HepG2 (cell line): ENCODE measurements around the gene PTGDS. TPM values are rescaled to one million over a fixed set of nuclear protein-coding genes. Genes with fewer than 3 reads are reported as not detected.

ENCODE experiments used
- AHR ChIP-seq: IDR thresholded peaks from 2 replicates; pipeline ENCODE4 v1.6.1; 2018; ENCODE audit warnings: missing genetic modification reagents, missing compliant biosample characterization
- EP300 ChIP-seq, 3 experiments: sonication (generic) in 1 of 3; formaldehyde crosslinking in 1 of 3; IDR thresholded peaks; 2 replicates each; pipeline versions ENCODE4 v1.5.1 to v1.6.1; 2011 to 2020; ENCODE audit warnings: low read depth in 2 of 3, low read length in 2 of 3, borderline replicate concordance in 1 of 3, improper control_type of control experiment in 1 of 3, mild to moderate bottlenecking in 1 of 3, missing genetic modification reagents in 1 of 3, moderate library complexity in 1 of 3
- GTF2F1 ChIP-seq: fragments of 150-350 bp; IDR thresholded peaks from 2 replicates; pipeline ENCODE4 v1.6.1; 2014; ENCODE audit warnings: low read length
- MBNL3 ChIP-seq: fragments of 250-450 bp; sonication (Bioruptor Pico); conservative IDR thresholded peaks from 2 replicates; pipeline ENCODE4 v1.8.0; 2022; ENCODE audit warnings: mild to moderate bottlenecking, inconsistent platforms
- MXI1 ChIP-seq: IDR thresholded peaks from 3 replicates; pipeline ENCODE4 v1.6.1; 2012; ENCODE audit warnings: low read depth, low read length, inconsistent platforms, borderline replicate concordance
- MYC ChIP-seq: sonication (generic); formaldehyde crosslinking; IDR thresholded peaks from 2 replicates; pipeline ENCODE4 v1.9.0; 2021; ENCODE audit warnings: missing genetic modification reagents, borderline replicate concordance
- NR1H2 ChIP-seq: sonication (generic); formaldehyde crosslinking; IDR thresholded peaks from 2 replicates; pipeline ENCODE4 v1.8.1; 2022; ENCODE audit warnings: low read depth, missing genetic modification reagents, borderline replicate concordance
- NR2F2 ChIP-seq: IDR thresholded peaks from 2 replicates; pipeline ENCODE4 v1.6.1; 2012; ENCODE audit warnings: low read depth, inconsistent platforms, borderline replicate concordance
- PITX1 ChIP-seq: sonication (generic); formaldehyde crosslinking; IDR thresholded peaks from 2 replicates; pipeline ENCODE4 v1.5.1; 2020; ENCODE audit warnings: mild to moderate bottlenecking, missing genetic modification reagents
- RORA ChIP-seq: sonication (generic); formaldehyde crosslinking; IDR thresholded peaks from 2 replicates; pipeline ENCODE4 v1.5.0; 2020; ENCODE audit warnings: mild to moderate bottlenecking, missing genetic modification reagents, moderate library complexity
- TARDBP ChIP-seq: sonication (generic); formaldehyde crosslinking; IDR thresholded peaks from 2 replicates; pipeline ENCODE4 v1.8.0; 2022; ENCODE audit warnings: mild to moderate bottlenecking, missing genetic modification reagents
- TSC22D2 ChIP-seq: sonication (generic); formaldehyde crosslinking; IDR thresholded peaks from 2 replicates; pipeline ENCODE4 v1.5.1; 2020; ENCODE audit warnings: missing genetic modification reagents, mild to moderate bottlenecking, borderline replicate concordance
- ZNF564 ChIP-seq: sonication (generic); formaldehyde crosslinking; IDR thresholded peaks from 2 replicates; pipeline ENCODE4 v1.8.1; 2023; ENCODE audit warnings: mild to moderate bottlenecking, missing genetic modification reagents
- ZNF724P ChIP-seq: sonication (generic); formaldehyde crosslinking; IDR thresholded peaks from 2 replicates; pipeline ENCODE4 v1.8.0; 2022; ENCODE audit warnings: missing genetic modification reagents, borderline replicate concordance
- ZNF737 ChIP-seq: sonication (generic); formaldehyde crosslinking; IDR thresholded peaks from 2 replicates; pipeline ENCODE4 v1.5.0; 2020; ENCODE audit warnings: missing genetic modification reagents, mild to moderate bottlenecking, borderline replicate concordance
- ZNF761 ChIP-seq: sonication (generic); formaldehyde crosslinking; conservative IDR thresholded peaks from 2 replicates; pipeline ENCODE4 v1.4.0; 2020; ENCODE audit warnings: mild to moderate bottlenecking, missing genetic modification reagents
- polyA plus RNA-seq, 8 experiments: library from polyadenylated mRNA; depleted of rRNA in 3 of 8; stranded (reverse) in 7 of 8; unstranded in 1 of 8; fragments of >200 nt; fragmentation: Illumina TruSeq in 4 of 8; extraction: Trizol in 4 of 8; gene quantifications; 2 replicates each; pipeline versions ENCODE4 v1.2.1 to v1.2.3, GENCODE V29; 2011 to 2016; ENCODE audit warnings: low read depth in 4 of 8, missing spikeins in 1 of 8, mixed read lengths in 1 of 8; ENCODE audit not compliant: insufficient read depth in 1 of 8
- total RNA-seq, 5 experiments: library from RNA; depleted of rRNA; stranded (reverse); fragments of >200 nt; fragmentation: Illumina TruSeq; extraction: Trizol; gene quantifications; 2 replicates each; pipeline ENCODE4 v1.2.3, GENCODE V29; 2016; ENCODE audit warnings: low read depth in 1 of 5
- TF ChIP-seq, protein P1 (sequence below): sonication (generic); formaldehyde crosslinking; IDR thresholded peaks from 2 replicates; pipeline ENCODE4 v1.4.0; 2020; ENCODE audit warnings: missing genetic modification reagents
- TF ChIP-seq, protein P2 (sequence below): IDR thresholded peaks from 2 replicates; pipeline ENCODE4 v1.6.1; 2016; ENCODE audit warnings: missing genetic modification reagents, missing compliant biosample characterization
- TF ChIP-seq, protein P3 (sequence below): sonication (generic); formaldehyde crosslinking; IDR thresholded peaks from 2 replicates; pipeline ENCODE4 v1.5.0; 2020; ENCODE audit warnings: mild to moderate bottlenecking, missing genetic modification reagents
- TF ChIP-seq, protein P4 (sequence below): sonication (generic); formaldehyde crosslinking; conservative IDR thresholded peaks from 2 replicates; pipeline ENCODE4 v1.4.0; 2020; ENCODE audit warnings: missing genetic modification reagents
- TF ChIP-seq, protein P5 (sequence below): sonication (generic); formaldehyde crosslinking; IDR thresholded peaks from 2 replicates; pipeline ENCODE4 v1.4.0; 2020; ENCODE audit warnings: missing genetic modification reagents, mild to moderate bottlenecking, borderline replicate concordance

The PTGDS gene
- total and polyA plus RNA-seq, 2 of the 13 experiments (the other 11 are each of a cell fraction or from before 2014, with no cell fraction given) = 0.33 to 0.50 TPM

DNA sequence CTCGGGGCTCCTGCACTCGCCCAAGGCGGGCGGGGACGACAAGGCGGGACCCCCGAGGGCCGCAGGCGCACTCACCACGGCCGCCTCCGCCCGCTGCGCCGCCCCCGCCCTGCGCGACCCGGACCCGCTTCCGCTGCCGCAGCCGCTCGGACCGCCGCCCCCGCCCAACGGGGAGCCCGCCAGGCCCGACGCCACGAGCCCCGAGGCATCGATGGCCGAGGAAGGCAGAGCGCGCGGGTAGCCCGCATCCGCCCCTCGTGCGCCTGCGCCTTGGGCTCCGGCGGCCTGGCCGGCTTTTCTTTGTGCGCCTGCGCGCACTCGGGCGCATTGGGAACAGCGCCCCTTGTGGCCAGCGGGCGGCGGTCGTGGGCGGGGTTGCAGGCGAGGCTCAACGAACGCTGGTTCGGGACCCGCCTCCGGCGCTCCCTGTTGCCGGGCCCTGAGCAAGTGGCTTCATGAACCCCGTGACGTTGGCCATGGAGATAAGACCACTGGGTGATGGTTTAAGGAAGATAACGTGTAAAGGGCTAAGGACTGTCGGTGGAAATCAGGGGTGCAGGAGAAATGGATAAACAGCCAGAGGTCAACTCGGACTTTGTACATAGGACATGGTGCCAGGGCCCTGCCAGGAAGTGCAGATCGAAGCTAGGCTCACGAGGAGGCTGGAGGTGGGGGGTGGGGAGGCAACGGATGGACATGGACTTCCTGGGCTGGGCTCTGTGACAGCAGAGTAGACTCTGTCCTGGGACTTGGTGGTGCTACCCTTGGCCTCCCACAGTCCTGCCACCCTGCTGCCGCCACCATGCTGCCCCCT, 32.6 kb upstream of the PTGDS start, which contains the start of the genes C8G and FBXW5 (continued):
- TF ChIP-seq, protein P1, sequence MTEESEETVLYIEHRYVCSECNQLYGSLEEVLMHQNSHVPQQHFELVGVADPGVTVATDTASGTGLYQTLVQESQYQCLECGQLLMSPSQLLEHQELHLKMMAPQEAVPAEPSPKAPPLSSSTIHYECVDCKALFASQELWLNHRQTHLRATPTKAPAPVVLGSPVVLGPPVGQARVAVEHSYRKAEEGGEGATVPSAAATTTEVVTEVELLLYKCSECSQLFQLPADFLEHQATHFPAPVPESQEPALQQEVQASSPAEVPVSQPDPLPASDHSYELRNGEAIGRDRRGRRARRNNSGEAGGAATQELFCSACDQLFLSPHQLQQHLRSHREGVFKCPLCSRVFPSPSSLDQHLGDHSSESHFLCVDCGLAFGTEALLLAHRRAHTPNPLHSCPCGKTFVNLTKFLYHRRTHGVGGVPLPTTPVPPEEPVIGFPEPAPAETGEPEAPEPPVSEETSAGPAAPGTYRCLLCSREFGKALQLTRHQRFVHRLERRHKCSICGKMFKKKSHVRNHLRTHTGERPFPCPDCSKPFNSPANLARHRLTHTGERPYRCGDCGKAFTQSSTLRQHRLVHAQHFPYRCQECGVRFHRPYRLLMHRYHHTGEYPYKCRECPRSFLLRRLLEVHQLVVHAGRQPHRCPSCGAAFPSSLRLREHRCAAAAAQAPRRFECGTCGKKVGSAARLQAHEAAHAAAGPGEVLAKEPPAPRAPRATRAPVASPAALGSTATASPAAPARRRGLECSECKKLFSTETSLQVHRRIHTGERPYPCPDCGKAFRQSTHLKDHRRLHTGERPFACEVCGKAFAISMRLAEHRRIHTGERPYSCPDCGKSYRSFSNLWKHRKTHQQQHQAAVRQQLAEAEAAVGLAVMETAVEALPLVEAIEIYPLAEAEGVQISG = peak; percentile 50; the same call in 1 of the 2 replicates
- TF ChIP-seq, protein P2, sequence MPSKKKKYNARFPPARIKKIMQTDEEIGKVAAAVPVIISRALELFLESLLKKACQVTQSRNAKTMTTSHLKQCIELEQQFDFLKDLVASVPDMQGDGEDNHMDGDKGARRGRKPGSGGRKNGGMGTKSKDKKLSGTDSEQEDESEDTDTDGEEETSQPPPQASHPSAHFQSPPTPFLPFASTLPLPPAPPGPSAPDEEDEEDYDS (CRISPR knock-in tag) = peak; percentile 13; the same call in 1 of the 2 replicates
- TF ChIP-seq MBNL3 = no peak
- TF ChIP-seq TSC22D2 = no peak
- TF ChIP-seq, protein P3, sequence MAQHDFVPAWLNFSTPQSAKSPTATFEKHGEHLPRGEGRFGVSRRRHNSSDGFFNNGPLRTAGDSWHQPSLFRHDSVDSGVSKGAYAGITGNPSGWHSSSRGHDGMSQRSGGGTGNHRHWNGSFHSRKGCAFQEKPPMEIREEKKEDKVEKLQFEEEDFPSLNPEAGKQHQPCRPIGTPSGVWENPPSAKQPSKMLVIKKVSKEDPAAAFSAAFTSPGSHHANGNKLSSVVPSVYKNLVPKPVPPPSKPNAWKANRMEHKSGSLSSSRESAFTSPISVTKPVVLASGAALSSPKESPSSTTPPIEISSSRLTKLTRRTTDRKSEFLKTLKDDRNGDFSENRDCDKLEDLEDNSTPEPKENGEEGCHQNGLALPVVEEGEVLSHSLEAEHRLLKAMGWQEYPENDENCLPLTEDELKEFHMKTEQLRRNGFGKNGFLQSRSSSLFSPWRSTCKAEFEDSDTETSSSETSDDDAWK = no peak
- TF ChIP-seq GTF2F1 = no peak
- no peak for TF ChIP-seq NR1H2 (CRISPR knock-in tag)
- peak; percentile 16; the same call in 1 of the 2 replicates for TF ChIP-seq TARDBP (CRISPR knock-in tag)
- 0 out of 2 replicates have a peak, but pooled peaks have one; percentile 7 for TF ChIP-seq ZNF724P (CRISPR knock-in tag)
- TF ChIP-seq ZNF761 = peak; percentile 58; the same call in 1 of the 2 replicates
- no peak for TF ChIP-seq NR2F2
- TF ChIP-seq RORA (CRISPR knock-in tag) = no peak
- TF ChIP-seq EP300 (IDR thresholded peaks at IDR 0.05; ENCODE audit: low read depth in 2 of 2, low read length in 2 of 2) = no peak; a peak in 1 of 4 replicates
- 0 out of 2 replicates have a peak, but pooled peaks have one; percentile 40 for TF ChIP-seq EP300 (CRISPR knock-in tag; IDR thresholded peaks at IDR 0.05; ENCODE audit: borderline replicate concordance)
- peak; percentile 49; the same call in 1 of the 2 replicates for TF ChIP-seq MYC (CRISPR knock-in tag)
- no peak for TF ChIP-seq PITX1 (CRISPR knock-in tag)
- no peak; the same call in 1 of the 2 replicates for TF ChIP-seq ZNF564 (CRISPR knock-in tag)
- TF ChIP-seq ZNF737 (CRISPR knock-in tag) = no peak
- TF ChIP-seq, protein P4, sequence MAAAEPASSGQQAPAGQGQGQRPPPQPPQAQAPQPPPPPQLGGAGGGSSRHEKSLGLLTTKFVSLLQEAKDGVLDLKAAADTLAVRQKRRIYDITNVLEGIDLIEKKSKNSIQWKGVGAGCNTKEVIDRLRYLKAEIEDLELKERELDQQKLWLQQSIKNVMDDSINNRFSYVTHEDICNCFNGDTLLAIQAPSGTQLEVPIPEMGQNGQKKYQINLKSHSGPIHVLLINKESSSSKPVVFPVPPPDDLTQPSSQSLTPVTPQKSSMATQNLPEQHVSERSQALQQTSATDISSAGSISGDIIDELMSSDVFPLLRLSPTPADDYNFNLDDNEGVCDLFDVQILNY (CRISPR knock-in tag) = no peak
- TF ChIP-seq, protein P5, sequence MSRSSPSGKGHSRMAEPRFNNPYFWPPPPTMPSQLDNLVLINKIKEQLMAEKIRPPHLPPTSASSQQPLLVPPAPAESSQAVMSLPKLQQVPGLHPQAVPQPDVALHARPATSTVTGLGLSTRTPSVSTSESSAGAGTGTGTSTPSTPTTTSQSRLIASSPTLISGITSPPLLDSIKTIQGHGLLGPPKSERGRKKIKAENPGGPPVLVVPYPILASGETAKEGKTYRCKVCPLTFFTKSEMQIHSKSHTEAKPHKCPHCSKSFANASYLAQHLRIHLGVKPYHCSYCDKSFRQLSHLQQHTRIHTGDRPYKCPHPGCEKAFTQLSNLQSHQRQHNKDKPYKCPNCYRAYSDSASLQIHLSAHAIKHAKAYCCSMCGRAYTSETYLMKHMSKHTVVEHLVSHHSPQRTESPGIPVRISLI (CRISPR knock-in tag) = no peak
- TF ChIP-seq AHR (CRISPR knock-in tag) = no peak; the same call in 1 of the 2 replicates
- TF ChIP-seq MXI1 = peak; percentile 81; the same call in 1 of the 3 replicates
